WTC11 (cell line): Measurements from ENCODE around the gene SYNE4. TPM values are rescaled to one million over a fixed set of nuclear protein-coding genes. Genes with fewer than 3 reads are reported as not detected.

ENCODE experiments used
- ATAC-seq: fragments of 200-7000 bp; cut with Tn5 transposase; 2 replicates; pipeline ENCODE4 v1.10.0; 2021; ENCODE audit warnings: mild to moderate bottlenecking, moderate library complexity
- CTCF ChIA-PET: fragments of 300-600 bp; sonication (Branson Sonifier 250); formaldehyde crosslinking; loops from one replicate; lab custom pipeline; 2021; ENCODE audit warnings: antibody characterized with exemption; lab: Charles Lee
- POLR2A ChIA-PET: fragments of 350-600 bp; sonication (Branson Sonifier 250); formaldehyde crosslinking; loops from one replicate; lab custom pipeline; 2021; ENCODE audit warnings: antibody characterized with exemption; lab: Charles Lee
- DNase-seq: peaks from one replicate; pipeline ENCODE4 v3.0.0; 2021; ENCODE audit warnings: low spot score
- H3K27ac Mint-ChIP-seq: 2 replicates; pipeline ENCODE4 v1.8.0; 2021; ENCODE audit warnings: mixed read lengths
- H3K27me3 Mint-ChIP-seq: 2 replicates; pipeline ENCODE4 v1.8.0; 2021; ENCODE audit warnings: low read depth, mild to moderate bottlenecking, moderate library complexity, mixed read lengths
- H3K36me3 Mint-ChIP-seq: 2 replicates; pipeline ENCODE4 v1.8.0; 2021; ENCODE audit warnings: mixed read lengths
- H3K4me1 Mint-ChIP-seq: 2 replicates; pipeline ENCODE4 v1.8.0; 2022; ENCODE audit warnings: mixed read lengths
- H3K4me3 Mint-ChIP-seq: 2 replicates; pipeline ENCODE4 v1.8.0; 2021; ENCODE audit warnings: mild to moderate bottlenecking, moderate library complexity, mixed read lengths
- H3K9me3 Mint-ChIP-seq: 2 replicates; pipeline ENCODE4 v1.8.0; 2021; ENCODE audit warnings: mixed read lengths
- AFF4 ChIP-seq: sonication (generic); formaldehyde crosslinking; IDR thresholded peaks from 2 replicates; pipeline ENCODE4 v1.8.1; 2023; ENCODE audit warnings: mild to moderate bottlenecking, missing genetic modification reagents, borderline replicate concordance
- ATF2 ChIP-seq: sonication (generic); formaldehyde crosslinking; IDR thresholded peaks from 2 replicates; pipeline ENCODE4 v1.8.1; 2022; ENCODE audit warnings: low read depth, missing genetic modification reagents, borderline replicate concordance
- CBFB ChIP-seq: sonication (generic); formaldehyde crosslinking; IDR thresholded peaks from 2 replicates; pipeline ENCODE4 v1.8.1; 2022; ENCODE audit warnings: mild to moderate bottlenecking, low read depth, missing genetic modification reagents
- ESRRA ChIP-seq: sonication (generic); formaldehyde crosslinking; IDR thresholded peaks from 2 replicates; pipeline ENCODE4 v1.8.1; 2022; ENCODE audit warnings: mild to moderate bottlenecking, missing genetic modification reagents, borderline replicate concordance
- FOXK1 ChIP-seq: sonication (generic); formaldehyde crosslinking; IDR thresholded peaks from 2 replicates; pipeline ENCODE4 v1.8.0; 2022; ENCODE audit warnings: mild to moderate bottlenecking, moderate library complexity, missing genetic modification reagents
- GABPB1 ChIP-seq: sonication (generic); formaldehyde crosslinking; IDR thresholded peaks from 2 replicates; pipeline ENCODE4 v1.8.1; 2023; ENCODE audit warnings: mild to moderate bottlenecking, missing genetic modification reagents
- GTF2I ChIP-seq: fragments of 250-450 bp; sonication (Bioruptor Pico); conservative IDR thresholded peaks from 2 replicates; pipeline ENCODE4 v1.4.0; 2021; ENCODE audit warnings: mild to moderate bottlenecking
- JUN ChIP-seq: sonication (generic); formaldehyde crosslinking; IDR thresholded peaks from 2 replicates; pipeline ENCODE4 v1.8.0; 2023; ENCODE audit warnings: mild to moderate bottlenecking, missing genetic modification reagents
- MLX ChIP-seq: sonication (generic); formaldehyde crosslinking; IDR thresholded peaks from 2 replicates; pipeline ENCODE4 v1.8.1; 2023; ENCODE audit warnings: mild to moderate bottlenecking, missing genetic modification reagents, moderate library complexity
- NFYB ChIP-seq: sonication (generic); formaldehyde crosslinking; conservative IDR thresholded peaks from 2 replicates; pipeline ENCODE4 v1.8.0; 2022; ENCODE audit warnings: low read depth, missing genetic modification reagents
- NR2C2 ChIP-seq: sonication (generic); formaldehyde crosslinking; IDR thresholded peaks from 2 replicates; pipeline ENCODE4 v1.8.0; 2022; ENCODE audit warnings: mild to moderate bottlenecking, missing genetic modification reagents
- PREB ChIP-seq: sonication (generic); formaldehyde crosslinking; IDR thresholded peaks from 2 replicates; pipeline ENCODE4 v1.8.1; 2022; ENCODE audit warnings: mild to moderate bottlenecking, missing genetic modification reagents, moderate library complexity, borderline replicate concordance
- SOX15 ChIP-seq: fragments of 250-450 bp; sonication (Bioruptor Pico); IDR thresholded peaks from 2 replicates; pipeline ENCODE4 v1.9.0; 2021; ENCODE audit warnings: mild to moderate bottlenecking
- SP1 ChIP-seq: sonication (generic); formaldehyde crosslinking; conservative IDR thresholded peaks from 2 replicates; pipeline ENCODE4 v1.8.1; 2022; ENCODE audit warnings: missing genetic modification reagents
- TEAD1 ChIP-seq: sonication (generic); formaldehyde crosslinking; IDR thresholded peaks from 2 replicates; pipeline ENCODE4 v1.8.0; 2022; ENCODE audit warnings: mild to moderate bottlenecking, missing genetic modification reagents
- ZBTB43 ChIP-seq: sonication (generic); formaldehyde crosslinking; IDR thresholded peaks from 2 replicates; pipeline ENCODE4 v1.8.1; 2023; ENCODE audit warnings: mild to moderate bottlenecking, missing genetic modification reagents
- ZNF138 ChIP-seq: sonication (generic); formaldehyde crosslinking; conservative IDR thresholded peaks from 2 replicates; pipeline ENCODE4 v1.8.1; 2022; ENCODE audit warnings: mild to moderate bottlenecking, moderate library complexity, missing genetic modification reagents
- ZNF219 ChIP-seq: sonication (generic); formaldehyde crosslinking; IDR thresholded peaks from 2 replicates; pipeline ENCODE4 v1.8.0; 2023; ENCODE audit warnings: missing genetic modification reagents, mild to moderate bottlenecking, borderline replicate concordance
- ZNF396 ChIP-seq: fragments of 250-450 bp; sonication (Bioruptor Pico); IDR thresholded peaks from 2 replicates; pipeline ENCODE4 v1.8.0; 2021; ENCODE audit warnings: mild to moderate bottlenecking, moderate library complexity, borderline replicate concordance
- ZNF671 ChIP-seq: fragments of 250-450 bp; sonication (Bioruptor Pico); IDR thresholded peaks from 2 replicates; pipeline ENCODE4 v1.8.0; 2021; ENCODE audit warnings: mild to moderate bottlenecking
- total RNA-seq: library from RNA; stranded (reverse); gene quantifications from 3 replicates; pipeline ENCODE4 v1.2.3, GENCODE V29; 2021
- TF ChIP-seq, protein P1 (sequence below): sonication (generic); formaldehyde crosslinking; conservative IDR thresholded peaks from 2 replicates; pipeline ENCODE4 v1.8.1; 2023; ENCODE audit warnings: mild to moderate bottlenecking, low read depth, missing genetic modification reagents, moderate library complexity
- TF ChIP-seq, protein P2 (sequence below): fragments of 250-450 bp; sonication (Bioruptor Pico); IDR thresholded peaks from 2 replicates; pipeline ENCODE4 v2.1.2; 2022; ENCODE audit warnings: mild to moderate bottlenecking, moderate library complexity

Gene SYNE4
- total RNA-seq, 1 experiment from 2014 or later = 17.6 TPM

DNA sequence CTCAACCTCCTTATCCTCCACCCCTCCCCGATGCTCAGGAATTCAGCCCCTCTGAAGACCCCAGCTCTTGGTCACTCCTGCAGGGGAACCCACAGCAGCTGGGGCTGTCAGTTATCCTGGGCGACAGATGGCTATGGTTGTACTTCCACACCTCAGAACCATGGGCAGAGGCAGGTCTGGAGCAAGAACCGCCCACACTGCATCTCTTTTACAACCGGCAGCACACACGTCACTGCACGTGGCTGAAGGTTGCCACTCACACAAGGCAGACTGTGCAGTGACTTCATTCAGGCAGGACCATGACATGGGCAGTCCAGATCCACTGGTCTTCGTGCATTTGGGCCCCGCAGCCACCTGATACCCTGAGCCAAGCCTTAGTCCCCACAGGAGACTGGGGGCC is 35.1 kb downstream of the SYNE4 start (continued):
- TF ChIP-seq, protein P1, sequence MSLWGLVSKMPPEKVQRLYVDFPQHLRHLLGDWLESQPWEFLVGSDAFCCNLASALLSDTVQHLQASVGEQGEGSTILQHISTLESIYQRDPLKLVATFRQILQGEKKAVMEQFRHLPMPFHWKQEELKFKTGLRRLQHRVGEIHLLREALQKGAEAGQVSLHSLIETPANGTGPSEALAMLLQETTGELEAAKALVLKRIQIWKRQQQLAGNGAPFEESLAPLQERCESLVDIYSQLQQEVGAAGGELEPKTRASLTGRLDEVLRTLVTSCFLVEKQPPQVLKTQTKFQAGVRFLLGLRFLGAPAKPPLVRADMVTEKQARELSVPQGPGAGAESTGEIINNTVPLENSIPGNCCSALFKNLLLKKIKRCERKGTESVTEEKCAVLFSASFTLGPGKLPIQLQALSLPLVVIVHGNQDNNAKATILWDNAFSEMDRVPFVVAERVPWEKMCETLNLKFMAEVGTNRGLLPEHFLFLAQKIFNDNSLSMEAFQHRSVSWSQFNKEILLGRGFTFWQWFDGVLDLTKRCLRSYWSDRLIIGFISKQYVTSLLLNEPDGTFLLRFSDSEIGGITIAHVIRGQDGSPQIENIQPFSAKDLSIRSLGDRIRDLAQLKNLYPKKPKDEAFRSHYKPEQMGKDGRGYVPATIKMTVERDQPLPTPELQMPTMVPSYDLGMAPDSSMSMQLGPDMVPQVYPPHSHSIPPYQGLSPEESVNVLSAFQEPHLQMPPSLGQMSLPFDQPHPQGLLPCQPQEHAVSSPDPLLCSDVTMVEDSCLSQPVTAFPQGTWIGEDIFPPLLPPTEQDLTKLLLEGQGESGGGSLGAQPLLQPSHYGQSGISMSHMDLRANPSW (CRISPR knock-in tag) = no peak
- TF ChIP-seq, protein P2, sequence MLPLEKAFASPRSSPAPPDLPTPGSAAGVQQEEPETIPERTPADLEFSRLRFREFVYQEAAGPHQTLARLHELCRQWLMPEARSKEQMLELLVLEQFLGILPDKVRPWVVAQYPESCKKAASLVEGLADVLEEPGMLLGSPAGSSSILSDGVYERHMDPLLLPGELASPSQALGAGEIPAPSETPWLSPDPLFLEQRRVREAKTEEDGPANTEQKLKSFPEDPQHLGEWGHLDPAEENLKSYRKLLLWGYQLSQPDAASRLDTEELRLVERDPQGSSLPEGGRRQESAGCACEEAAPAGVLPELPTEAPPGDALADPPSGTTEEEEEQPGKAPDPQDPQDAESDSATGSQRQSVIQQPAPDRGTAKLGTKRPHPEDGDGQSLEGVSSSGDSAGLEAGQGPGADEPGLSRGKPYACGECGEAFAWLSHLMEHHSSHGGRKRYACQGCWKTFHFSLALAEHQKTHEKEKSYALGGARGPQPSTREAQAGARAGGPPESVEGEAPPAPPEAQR (CRISPR knock-in tag) = no peak
- TF ChIP-seq ZNF138 (CRISPR knock-in tag) = no peak
- TF ChIP-seq, all 79 proteins: peak for 0

GRCh38 chr19:35966771-35967170 is 41.8 kb downstream of the SYNE4 start:
- no peak overlapping the region for H3K4me3 Mint-ChIP-seq
- ATAC-seq (no peak), DNase-seq (no peak)
- H3K36me3 Mint-ChIP-seq = no peaks in the 10 kb centered on the region
- H3K4me1 Mint-ChIP-seq = no peaks in the 10 kb centered on the region
- ChIA-PET POLR2A (no interaction called here), CTCF (interaction anchor here (1.5 to 2.2 kb wide), 2 partner anchors 10 to 27 kb away, joined by 3 to 12 read pairs; no protein-coding TSS in a partner anchor)
- no peak for TF ChIP-seq CBFB (CRISPR knock-in tag)
- no peak for TF ChIP-seq JUN (CRISPR knock-in tag)
- TF ChIP-seq ZNF219 (CRISPR knock-in tag) = no peak
- no peak for TF ChIP-seq PREB (CRISPR knock-in tag)
- no peak for TF ChIP-seq NFYB (CRISPR knock-in tag)
- no peak for TF ChIP-seq ATF2
- no peak for TF ChIP-seq ZNF396 (CRISPR knock-in tag)
- TF ChIP-seq SP1 (CRISPR knock-in tag) = no peak
- no peak for TF ChIP-seq MLX
- TF ChIP-seq TEAD1 = no peak
- no peak for TF ChIP-seq ZBTB43 (CRISPR knock-in tag)
- TF ChIP-seq ZNF671 (CRISPR knock-in tag) = no peak
- peaks cover 4% of the 10 kb centered on the region for H3K27me3 Mint-ChIP-seq
- H3K27ac Mint-ChIP-seq = no peak overlapping the region
- no peaks in the 10 kb centered on the region for H3K9me3 Mint-ChIP-seq

DNA sequence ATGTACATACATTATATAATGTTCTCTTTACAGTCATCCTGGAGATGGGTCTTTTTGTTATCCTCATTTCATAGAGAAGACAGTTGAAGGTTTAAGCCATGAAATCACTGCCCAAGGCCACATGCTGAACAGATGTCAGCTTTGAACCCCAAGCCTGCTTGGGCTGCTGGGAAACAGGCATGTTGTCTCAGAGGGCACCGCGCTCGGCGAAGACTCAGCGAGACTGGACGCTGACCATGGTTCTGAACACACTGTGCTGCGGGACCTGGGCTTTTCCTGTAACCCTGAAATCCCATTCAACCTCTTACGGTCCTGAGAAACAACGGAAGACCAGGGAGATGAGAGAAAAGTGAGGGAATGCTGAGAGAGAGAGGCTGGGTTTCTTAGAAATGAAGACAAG is 45.1 kb downstream of the SYNE4 start:
- H3K9me3 Mint-ChIP-seq = no peaks in the 10 kb centered on the region
- H3K4me1 Mint-ChIP-seq = 0 out of 2 replicates have a peak, but pooled peaks cover 4% of the 10 kb centered on the region
- POLR2A ChIA-PET = interaction anchor here (0.6 kb wide), 1 partner anchor 218 kb away, joined by 4 read pairs; the partner anchor contains the start of genes PSENEN and U2AF1L4
- no peaks in the 10 kb centered on the region for H3K36me3 Mint-ChIP-seq
- peak; percentile 67 for ATAC-seq
- DNase-seq = peak; percentile 78
- no peak overlapping the region for H3K4me3 Mint-ChIP-seq
- no peak overlapping the region for H3K27ac Mint-ChIP-seq
- CTCF ChIA-PET = interaction anchor here (0.6 to 1.6 kb wide), 5 partner anchors 12 to 81 kb away, joined by 3 to 6 read pairs (median 4); no protein-coding TSS in a partner anchor
- H3K27me3 Mint-ChIP-seq = peaks cover 33% of the 10 kb centered on the region
- TF ChIP-seq FOXK1 (CRISPR knock-in tag) (peak; percentile 79), ESRRA (CRISPR knock-in tag) (0 out of 2 replicates have a peak, but pooled peaks have one; percentile 34), AFF4 (CRISPR knock-in tag) (no peak), GABPB1 (no peak), NR2C2 (0 out of 2 replicates have a peak, but pooled peaks have one; percentile 40), JUN (CRISPR knock-in tag) (peak; percentile 65; the same call in 1 of the 2 replicates), SOX15 (CRISPR knock-in tag) (no peak), GTF2I (CRISPR knock-in tag) (no peak)
